Activated CD4-positive, CD25-positive, alpha-beta regulatory T cell treated with anti-CD3 and anti-CD28 coated beads, Interleukin-2, amount 50 U/mL, for 16 hours (primary cell): Measurements from ENCODE around the gene LARGE1.

Experiments
- DNase-seq: peaks from one replicate; pipeline ENCODE4 v3.0.0-alpha.2; 2020; ENCODE audit warnings: low read depth, low spot score

The LARGE1 gene

DNA sequence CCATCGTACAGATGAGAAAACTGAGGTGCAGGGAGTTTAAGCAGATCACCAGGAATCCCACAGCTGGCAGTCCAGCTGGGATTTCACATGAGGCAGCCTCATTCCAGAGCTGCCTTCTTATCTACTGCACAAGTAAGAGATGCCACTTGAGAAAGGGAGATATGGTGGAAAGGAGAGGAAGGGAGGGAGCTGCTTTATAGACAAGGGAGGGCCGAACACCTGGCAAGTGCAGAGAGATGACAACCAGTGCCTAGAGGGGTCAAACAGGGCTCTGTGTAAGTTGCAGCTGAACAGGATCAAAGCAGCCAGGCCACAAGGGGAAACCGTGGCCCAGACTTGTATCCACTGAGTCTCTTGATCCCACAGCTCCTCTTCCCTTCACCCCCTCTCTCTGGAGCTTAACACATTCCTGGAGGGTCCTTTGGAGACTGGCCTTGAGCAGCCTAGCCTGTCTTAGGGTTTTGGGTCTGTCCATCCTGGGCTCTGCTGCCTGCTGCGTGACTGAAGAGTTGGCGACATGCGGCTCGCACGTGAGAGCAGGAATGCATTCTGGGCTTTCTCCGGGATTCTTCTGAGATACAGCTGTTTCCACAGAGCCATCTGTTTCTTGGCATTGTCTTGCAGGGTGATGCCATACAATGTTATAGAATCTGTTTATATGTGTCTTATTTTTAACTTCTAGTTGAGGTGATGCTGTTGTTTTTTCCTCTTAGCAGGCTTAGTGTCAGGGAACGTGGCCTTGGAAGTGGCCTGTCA, 593.6 kb downstream of the LARGE1 start:
- DNase-seq, result no peak

DNA sequence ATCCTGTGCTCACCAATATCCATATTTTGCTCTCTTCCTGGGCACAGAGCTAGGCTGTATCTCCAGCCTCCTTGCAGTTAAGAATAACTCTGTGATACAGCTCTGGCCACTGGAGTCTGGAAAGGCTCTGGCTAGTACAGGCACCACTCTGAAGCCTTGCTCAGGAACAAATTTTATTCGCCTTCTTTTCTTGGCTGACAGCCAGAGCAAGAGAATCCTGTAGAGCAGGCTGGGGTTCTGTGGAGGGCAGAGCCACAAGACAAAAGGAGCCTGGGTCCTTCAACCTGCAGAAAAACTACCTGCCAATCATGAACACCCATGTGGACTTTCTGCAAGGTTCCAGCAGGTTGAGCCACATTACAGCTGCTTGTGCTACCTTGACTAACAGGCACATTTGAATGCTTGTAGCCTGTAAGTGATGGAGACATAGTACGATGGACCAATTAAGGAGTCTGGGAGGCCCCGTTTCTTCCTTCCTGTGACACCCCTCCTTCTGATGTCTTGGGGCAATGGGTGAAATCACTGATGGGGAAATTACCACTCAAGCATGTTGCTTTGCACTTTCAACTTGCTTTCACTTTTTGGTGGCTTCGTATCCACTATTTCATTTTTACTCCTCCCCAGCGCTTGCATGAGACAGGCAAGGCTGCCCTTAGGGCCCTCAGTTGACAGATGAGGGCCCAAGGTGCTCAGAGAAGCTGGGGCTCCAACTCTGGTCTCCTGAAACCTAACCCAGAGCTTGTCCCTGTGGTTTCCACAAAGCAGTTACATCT, 594.9 kb downstream of the LARGE1 start:
- no peak for DNase-seq

DNA sequence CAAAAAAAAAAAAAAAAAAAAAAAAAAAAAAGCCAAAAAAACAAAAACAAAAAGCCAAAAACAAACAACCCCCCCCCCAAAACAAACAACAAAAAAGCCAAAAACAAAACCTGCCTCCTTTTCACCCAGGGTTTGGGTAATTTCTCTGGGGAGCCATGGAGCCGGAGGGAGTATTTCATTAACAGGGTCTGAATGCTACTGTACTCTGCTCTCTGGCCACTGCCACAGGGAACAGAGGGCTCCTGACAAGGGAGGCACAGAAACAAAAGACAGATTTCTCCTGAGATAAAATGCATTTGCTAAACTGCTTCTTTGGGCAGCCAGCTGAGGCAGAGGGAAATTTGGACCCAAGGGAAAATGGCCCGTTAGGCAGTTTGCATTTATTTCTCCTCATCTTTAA, 596.0 kb downstream of the LARGE1 start:
- no peak for DNase-seq

DNA sequence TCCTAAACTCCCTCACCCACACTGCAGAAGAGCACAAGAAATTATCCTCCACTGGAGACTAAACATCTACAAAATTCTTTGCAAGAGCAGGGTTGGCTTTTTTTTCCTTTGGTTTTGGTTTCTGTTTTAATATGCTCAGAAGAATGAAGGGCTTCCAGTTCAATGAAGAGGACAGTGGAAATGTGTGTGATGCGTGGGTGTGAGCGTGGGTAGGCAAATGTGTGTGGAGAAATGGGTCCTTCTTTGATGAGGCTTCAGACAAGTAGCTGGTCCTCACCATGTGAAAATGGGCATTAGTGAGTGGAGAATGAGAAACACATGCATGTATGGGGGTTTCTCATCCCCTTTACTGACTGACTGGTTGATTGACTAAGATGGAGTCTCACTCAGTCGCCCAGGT, 598.8 kb downstream of the LARGE1 start:
- DNase-seq, result no peak

DNA sequence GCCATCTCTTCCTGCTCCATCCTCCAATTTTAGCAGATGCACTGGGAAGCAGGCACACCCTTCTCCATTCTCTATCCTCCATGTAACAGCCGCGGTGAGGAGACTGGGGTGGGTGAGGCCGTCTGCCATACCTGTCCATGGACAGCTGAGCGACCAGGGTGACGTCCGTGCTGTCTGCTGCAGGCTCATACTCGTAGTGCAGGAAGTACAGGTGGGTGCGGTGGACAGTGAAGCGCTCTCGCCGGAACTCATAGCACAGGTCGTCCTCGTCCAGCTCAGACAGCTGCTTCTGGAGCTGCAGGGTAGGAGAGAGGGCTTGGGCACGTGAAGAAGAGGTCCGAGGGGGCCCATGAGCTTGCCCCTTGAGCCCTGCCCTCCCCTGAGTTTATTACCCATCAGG, 604.3 kb downstream of the LARGE1 start:
- no peak for DNase-seq

DNA sequence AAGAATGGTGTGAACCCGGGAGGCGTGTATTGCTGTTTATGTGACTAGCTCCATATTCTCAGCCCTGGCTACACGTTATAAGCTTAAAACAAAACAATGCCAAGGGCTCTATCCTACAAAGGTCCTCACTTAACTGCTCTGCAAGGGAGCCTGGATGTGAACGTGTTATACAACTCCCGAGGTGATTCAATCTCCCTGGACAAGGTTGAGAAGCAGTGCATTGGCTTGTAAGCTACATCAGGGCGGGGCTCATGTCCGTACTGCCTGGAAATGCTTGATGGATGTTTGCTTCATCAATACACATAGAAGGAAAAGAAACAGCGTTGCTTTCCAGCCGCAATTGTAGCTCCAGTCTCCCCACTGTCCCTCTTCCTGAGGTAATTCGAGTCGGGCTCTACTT, 605.2 kb downstream of the LARGE1 start:
- no peak for DNase-seq

DNA sequence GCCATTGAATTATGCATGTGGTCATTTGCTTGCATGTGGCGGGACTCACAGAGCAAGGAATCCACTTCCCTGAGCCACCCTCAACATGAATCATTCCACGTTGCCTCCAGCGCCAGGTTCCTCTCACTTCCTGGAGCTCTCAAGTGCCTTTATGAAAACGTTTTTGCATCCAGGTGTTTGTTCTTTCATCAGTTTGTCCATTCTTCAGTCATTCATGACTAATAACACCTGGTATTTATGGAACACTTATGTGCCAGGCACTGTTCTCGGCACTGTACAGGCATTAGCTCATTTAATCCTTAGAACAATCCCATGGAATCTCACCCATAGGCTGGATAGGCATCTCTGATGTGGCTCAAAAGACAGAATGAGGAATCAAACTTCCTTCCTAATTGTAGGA, 606.0 kb downstream of the LARGE1 start:
- DNase-seq, result no peak

DNA sequence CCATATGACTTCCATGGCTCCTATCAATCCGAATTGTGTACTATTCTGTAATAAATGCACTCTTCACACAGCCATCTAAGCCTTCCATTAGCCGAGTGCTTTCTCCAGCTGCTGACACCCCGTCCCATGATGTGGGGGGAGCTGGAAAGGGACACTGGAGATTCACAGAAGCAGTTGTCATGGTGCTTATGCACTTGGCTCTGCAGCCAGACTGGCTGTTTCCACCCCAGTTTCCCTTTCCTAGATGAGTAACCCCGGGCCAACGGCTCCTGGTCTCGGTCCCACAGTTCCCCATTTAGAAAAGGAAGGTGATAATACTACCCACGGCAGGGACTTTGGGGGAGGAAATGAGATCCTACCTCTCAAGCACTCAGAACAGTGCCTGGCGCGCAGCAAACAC, 617.2 kb downstream of the LARGE1 start:
- no peak for DNase-seq

DNA sequence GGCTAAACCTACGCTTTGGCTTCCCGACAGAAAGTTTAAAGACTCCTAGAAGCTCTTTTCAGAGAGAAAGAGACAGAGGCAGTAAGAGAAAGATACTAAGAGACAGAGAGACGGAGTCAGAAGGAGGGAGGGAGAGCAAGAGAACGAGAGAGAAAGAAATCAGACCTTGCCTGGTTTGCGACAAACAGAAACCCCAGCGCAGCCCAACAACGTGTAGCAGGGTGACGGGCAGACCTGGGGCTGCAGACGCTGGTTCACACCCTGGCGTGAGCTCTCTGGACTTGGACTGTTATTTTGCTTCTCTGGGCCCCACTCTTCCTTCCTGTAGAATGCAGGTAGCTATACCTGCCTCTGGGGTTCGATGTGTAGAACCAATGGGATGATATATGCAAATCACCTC, 617.7 kb downstream of the LARGE1 start:
- no peak for DNase-seq

DNA sequence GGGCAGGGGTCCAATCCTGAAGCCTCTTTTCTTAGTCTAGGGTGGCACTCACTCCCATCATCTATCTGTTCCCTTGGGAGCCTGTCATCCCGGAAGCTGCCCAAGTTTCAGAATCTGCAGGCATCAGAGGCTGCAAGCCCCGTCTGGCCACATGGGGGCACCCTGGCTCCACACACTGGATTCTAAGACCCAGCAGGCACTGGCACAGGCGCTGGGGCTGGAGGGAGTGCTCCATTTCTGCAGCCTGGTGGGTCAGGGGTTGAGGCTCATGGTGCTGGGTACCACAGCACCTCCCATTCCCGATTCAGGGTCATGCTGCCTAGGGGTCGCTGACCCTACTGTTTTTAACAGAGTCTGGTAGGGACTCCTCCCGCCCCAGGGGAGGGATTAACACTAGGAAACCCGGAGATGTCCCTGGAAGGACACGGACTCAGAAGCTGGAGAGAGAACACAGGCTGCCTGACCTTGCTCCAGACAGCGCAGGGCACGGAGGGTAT, 618.2 kb downstream of the LARGE1 start:
- DNase-seq, result no peak

DNA sequence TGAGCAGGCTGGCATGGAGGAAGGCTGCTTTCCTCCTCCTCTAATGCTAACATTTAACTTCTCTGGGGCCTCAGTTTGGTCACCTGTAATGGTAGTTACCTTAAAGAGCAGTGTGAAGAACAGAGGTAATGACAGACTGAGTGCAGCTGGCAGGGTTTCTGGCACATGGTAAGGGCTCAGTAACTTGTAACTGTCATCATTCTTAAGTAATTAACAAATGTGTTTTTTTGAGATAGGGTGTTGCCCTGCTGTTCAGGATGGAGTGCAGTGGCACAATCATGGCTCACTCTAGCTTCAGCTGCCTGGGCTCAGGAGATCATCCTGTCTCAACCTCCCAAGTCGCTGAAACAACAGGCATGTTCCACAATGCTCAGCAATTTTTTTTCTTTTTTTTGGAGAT, 620.1 kb downstream of the LARGE1 start:
- no peak for DNase-seq

DNA sequence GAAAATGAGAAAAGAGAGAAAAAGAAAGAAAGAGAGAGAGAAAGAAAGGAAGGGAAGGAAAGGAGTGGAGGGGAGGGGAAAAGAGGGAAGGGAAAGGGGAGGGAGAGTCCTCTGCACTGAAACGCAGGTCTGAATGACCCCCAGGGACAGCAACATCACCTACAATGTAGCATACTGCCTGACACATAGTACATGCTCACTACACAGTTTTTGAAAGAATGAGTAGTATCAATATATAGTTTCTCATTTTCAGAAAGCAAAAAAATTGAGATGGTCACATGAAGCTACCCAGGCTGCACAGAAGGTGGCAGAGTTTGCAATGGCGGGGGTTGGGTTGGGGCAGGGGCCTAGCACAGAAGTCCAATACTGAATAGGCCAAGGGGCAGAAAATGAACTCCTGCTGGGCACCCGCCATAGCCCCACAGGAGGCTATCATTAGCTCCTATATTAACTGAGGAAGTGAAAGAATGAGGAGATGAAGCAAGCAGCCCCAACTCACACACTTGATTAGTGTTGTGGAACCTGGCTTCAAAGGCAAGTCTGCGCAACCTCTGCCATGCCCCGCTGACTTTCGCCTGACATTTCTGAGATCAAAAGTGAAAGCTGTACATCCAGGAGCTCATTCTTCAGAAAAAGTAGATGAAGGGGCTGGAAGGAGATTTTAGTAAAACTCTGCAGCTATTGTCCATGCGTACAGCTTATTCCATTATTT, 620.9 kb downstream of the LARGE1 start:
- no peak for DNase-seq

DNA sequence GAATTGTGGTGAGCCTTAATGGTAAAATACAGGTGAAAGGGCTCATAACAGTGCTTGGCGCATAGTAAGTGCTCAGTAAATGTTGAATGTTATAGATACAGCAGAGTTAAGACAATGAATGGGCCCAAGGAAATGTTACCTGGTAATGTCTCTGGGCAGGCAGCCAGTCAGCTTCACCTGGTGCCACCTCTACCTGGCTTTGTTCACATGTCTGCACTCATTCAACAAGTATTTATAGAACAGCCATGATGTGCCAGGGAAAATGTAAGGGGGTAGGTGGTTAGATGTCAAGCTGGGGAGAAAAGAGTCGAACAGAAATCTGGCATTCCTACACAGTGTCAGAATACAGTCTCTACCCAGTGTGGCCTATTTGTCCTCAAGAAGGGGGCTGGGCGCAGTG, 623.3 kb downstream of the LARGE1 start:
- DNase-seq, result no peak

DNA sequence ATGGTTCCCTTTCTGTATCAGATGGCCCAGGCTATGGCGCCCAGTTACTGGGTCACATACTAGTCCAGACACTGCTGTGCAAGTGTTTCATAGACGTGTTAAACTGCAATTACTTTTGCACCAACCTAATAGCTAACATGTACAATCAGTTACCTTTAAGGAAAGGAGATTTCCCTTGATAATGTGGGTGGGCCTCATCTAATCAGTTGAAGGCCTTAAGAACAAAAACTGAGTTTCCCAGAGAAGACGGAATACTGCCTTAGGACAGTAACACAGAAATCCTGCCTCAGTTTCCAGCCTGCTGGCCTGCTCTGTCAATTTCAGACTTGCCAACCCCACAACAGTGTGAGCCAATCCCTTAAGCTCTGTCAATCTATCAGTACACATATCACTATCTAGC, 632.2 kb downstream of the LARGE1 start:
- DNase-seq, result no peak

DNA sequence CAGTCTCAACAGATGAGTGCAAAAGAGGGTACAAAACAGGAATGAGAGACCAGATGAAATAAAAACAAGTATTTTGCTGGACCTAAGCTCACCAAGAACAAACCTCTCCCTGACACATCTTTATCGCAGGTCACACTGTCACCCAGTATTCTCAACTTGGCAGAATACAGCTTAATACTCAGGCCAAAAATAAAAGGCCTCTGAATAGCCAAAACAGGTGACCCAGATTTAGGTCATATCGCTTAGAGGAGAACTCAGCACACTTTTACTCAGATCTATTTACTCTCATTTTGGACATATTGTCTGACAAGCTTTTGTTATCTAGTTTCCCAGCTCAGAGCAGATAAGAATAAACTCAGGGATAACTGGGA, 645.2 kb downstream of the LARGE1 start:
- no peak for DNase-seq

DNA sequence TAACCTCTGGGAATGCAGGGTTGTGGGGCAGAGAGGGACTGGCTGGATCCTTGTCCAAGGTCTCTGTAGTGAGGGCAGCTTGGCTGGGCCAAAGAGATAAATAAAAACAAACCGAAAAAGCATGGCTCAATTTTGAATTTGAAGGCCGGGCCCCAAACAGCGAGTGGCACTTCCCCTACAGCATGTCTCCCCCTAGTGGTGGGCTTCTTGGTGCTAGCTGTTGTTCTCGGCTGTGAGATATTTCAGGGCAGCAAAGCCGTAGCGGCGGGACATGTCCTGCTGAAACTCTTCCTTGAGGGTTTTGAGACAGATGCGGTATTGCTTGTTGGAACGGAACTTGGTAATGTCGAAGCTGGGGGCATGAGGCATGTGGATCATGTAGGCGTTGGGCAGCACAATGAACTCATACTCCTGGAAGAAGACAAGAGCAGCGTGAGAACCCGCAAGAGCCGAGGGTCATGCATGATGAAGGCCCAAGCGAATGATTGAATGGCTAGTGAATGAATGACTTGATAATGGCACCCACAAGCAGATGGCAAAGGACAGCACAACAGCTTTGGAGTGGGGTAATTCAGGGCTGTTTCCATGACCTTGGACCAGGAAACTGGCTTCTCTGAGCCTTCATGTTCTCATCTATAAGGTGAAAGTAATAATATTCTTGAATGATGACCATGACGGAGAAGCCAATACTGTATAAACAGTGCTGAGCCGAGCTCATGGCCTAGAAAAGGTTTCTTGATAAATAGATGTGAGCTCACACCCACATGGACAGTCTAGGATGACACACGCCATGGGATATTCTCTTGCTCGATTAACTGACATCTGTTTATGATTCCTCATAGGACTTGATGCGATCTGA, 645.8 kb downstream of the LARGE1 start:
- DNase-seq, result no peak

DNA sequence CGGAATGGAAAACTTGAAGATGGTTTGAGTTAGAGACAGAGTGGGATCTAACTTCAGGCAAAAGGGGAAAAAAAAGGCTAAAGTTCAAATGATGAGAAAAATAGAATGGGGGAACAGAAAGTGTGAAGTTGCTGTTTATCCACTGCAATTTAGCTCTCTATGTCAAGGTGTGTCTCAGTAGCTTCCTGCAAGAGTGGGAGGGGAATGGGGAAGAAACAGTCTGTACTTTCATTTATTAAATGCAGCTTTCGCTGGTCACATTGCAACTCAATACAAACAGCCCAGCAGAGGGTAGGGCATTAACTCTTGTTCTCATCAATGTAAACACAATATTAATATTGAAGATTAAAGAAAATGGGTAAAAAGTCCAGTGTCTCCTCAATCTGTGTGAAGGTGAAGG, 647.4 kb downstream of the LARGE1 start:
- DNase-seq, result no peak

DNA sequence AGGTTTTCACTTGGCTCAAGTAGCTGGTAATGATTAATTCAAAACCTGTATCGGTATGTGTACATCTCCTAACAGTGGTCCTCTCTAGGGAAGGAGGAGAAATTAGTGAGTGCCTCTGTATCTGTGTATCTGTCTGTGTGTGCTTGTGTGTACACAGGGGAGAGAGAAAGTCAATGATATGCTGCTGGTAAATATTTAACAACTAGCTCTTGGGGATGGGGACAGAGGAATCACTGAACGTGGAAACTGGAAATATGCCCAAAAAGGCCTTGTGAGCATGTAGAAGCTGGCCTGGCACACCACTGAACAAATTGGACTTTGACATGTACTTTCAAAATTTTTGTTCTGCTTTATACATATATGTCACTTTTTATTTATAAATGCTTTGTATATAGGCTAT, 648.1 kb downstream of the LARGE1 start:
- no peak for DNase-seq

DNA sequence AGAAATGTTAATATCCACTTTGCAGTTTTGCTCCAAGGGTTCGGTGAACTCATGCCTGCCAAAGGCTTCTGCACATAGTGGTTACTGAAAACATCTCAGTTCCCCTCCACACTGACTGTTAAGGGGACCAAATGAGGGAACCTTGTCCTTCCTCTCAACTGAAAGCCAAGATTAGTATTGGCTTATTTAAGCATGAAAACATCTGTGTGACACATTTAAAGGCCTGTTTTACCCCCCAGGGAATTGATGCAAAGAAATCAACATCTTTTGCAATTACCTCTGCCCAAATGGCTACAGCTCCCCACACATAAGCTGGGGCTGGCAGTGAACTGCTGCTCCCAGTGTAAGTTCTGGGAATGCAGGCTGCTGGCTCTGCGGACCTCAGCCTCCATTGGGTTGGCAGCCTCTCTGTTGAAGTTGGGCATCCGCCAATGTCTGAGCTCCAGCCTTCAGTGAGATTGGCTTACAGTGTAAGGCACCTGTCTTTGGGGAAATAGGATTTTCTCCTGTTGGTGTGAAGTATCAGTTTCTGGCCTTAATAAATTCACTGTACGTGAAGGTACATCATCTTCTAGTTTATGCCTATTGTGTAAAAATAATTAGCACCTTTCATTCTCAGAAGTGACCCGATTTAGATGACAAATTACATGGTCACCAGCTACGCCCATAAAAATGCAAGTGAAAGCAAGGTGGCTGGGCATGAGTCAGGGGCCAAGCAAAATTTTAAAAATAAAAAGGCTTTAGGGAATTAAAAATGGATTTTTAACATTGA, 648.7 kb downstream of the LARGE1 start:
- no peak for DNase-seq

DNA sequence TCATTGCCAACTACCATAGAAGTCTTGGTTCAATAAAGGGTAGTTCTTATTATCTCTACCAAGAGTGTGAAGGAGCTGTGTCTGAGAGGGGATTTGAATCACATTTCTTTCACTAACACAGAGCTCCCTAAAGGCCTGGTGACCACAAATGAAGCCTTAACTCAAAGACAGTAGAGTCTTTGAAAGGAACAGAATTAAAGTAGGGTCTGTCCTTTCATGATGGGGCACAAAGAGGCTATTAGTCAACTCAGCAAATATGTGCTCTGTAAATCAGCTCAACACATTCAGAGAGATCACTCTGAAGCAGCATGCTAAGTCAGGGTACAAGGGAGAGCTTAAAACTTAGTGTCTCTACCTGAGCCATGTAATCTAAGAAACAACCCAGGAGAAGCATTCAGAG, 649.7 kb downstream of the LARGE1 start:
- DNase-seq, result no peak

DNA sequence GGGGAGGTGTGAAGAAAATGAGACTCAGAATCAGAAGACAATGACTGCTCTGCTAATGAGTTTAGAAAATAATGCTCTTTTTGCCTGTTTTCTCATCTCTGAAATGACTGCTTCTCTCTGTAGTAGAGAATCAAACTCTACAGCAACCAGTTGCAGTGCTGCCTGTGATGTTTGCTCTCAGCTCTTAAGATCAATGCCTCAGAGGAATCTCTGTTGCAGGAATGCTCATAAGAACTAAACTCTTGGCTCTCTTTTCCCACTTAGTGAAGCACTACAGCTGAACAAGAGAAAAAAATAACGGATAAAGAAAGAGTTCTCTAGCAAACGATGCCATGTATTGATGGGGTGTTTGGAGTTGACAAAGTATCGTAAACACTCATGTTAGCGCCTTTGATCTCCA, 658.6 kb downstream of the LARGE1 start:
- DNase-seq, result no peak
